ENCODE results near the gene JPH2. TPM values are rescaled to one million over a fixed set of nuclear protein-coding genes. Genes with fewer than 3 reads are reported as not detected.

The JPH2 gene
- total and polyA plus RNA-seq, 2 of the 4 experiments (the other 2 are of a cell fraction): 0.44 to 0.54 TPM

DNA sequence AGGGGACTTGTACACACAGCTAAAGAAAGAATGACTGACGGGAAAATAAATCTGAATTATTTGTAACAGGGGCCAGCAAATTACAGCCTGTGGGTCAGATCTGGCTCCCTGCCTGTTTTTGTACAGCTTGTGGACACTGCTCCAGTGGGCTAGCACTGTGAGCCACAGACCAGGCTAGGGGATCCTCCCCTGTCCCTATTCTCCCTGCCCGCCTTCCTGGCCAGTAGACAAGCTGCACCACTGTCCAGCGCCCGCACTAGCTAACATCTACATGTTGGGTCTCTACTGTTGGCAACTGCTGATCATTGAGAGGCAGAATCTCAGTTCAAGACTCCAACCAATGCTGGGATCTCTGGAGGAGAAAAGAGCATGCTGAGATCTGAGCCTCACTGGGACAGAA lies 12.9 kb upstream of the JPH2 start:
- H3K27ac ChIP-seq (ENCODE audit: insufficient read depth, low read length): peak overlapping the region; percentile 10; the same call in 1 of the 2 replicates
- H3K9me3 ChIP-seq (ENCODE audit: control insufficient read depth, insufficient read depth, low read length): no peaks in the 10 kb centered on the region
- H3K4ac ChIP-seq (ENCODE audit: low read depth, low read length): peak overlapping the region; percentile 73
- H2AFZ ChIP-seq (replicated peaks; ENCODE audit: low read length, poor library complexity): no peak overlapping the region
- 0 out of 2 replicates have a peak overlapping the region, but pooled peaks have one; percentile 54 for H2BK20ac ChIP-seq (ENCODE audit: low read depth, low read length)
- H2AK9ac ChIP-seq (replicated peaks; ENCODE audit: low read depth, low read length, poor library complexity): peak overlapping the region; percentile 22
- ATAC-seq (ENCODE audit: low read depth) (no peak), DNase-seq (no peak)
- H4K8ac ChIP-seq (ENCODE audit: low read depth in 2 of 2, low read length in 2 of 2): peak overlapping the region; percentile 37 to 40; a peak in 2 of 4 replicates
- dilution Hi-C loops (cut with HindIII; ENCODE audit: low sequenced_read_pairs, unreplicated experiment) (no loop called here), in situ Hi-C loops (cut with MboI; ENCODE audit: low sequenced_read_pairs) (no loop called here), intact Hi-C loops (cut with micrococcal nuclease) (loop anchor here (10.0 kb wide), 1 partner anchor 745 kb away; the partner anchor contains the start of gene SRSF6)
- no peak overlapping the region for H3K56ac ChIP-seq (ENCODE audit: extremely low read depth, insufficient read depth, low read length)
- H2BK15ac ChIP-seq (ENCODE audit: low read depth, low read length): no peak overlapping the region
- H3K14ac ChIP-seq (replicated peaks; ENCODE audit: low read depth, low read length): peak overlapping the region; percentile 75; the same call in 1 of the 2 replicates
- H3K4me2 ChIP-seq (ENCODE audit: low read depth, low read length): no peak overlapping the region
- no peak for TF ChIP-seq RFX5 (IDR thresholded peaks at IDR 0.05; ENCODE audit: low read depth, low read length)
- TF ChIP-seq FOS (IDR thresholded peaks at IDR 0.05; ENCODE audit: low read depth, low read length): no peak
- TF ChIP-seq, protein P1, sequence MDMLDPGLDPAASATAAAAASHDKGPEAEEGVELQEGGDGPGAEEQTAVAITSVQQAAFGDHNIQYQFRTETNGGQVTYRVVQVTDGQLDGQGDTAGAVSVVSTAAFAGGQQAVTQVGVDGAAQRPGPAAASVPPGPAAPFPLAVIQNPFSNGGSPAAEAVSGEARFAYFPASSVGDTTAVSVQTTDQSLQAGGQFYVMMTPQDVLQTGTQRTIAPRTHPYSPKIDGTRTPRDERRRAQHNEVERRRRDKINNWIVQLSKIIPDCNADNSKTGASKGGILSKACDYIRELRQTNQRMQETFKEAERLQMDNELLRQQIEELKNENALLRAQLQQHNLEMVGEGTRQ (IDR thresholded peaks at IDR 0.05; ENCODE audit: low read depth, low read length): no peak
- TF ChIP-seq NFE2L2 (IDR thresholded peaks at IDR 0.05; ENCODE audit: low read depth, low read length): no peak
- TF ChIP-seq RAD21 (IDR thresholded peaks at IDR 0.05; ENCODE audit: low read length): no peak
- no peak for TF ChIP-seq CEBPB (IDR thresholded peaks at IDR 0.05; ENCODE audit: low read depth, low read length)
- H3K27me3 ChIP-seq (ENCODE audit: control insufficient read depth, insufficient read depth, low read length): no peaks in the 10 kb centered on the region
- no peak overlapping the region for H3K18ac ChIP-seq (ENCODE audit: low read depth, low read length)
- H2BK5ac ChIP-seq (ENCODE audit: low read depth, low read length, poor library complexity, severe bottlenecking): peak overlapping the region; percentile 35
- 100% methylated on average over 1 of the region's 4 CpGs; no CpG with 5 or more reads in 1 of the 2 experiments for WGBS, 2 experiments (ENCODE audit: extremely low coverage in 2 of 2, insufficient read length in 1 of 2)
- POLR2A ChIA-PET (ENCODE audit: unreplicated experiment): no interaction called here
- no TSS peak for BruUV-seq (replicated peaks)
- H3K4me1 ChIP-seq (ENCODE audit: control insufficient read depth, insufficient read depth, low read length): peaks cover 18% of the 10 kb centered on the region
- H3K9me1 ChIP-seq (ENCODE audit: insufficient read depth, low read length): peaks cover 32% of the 10 kb centered on the region
- H4K91ac ChIP-seq (ENCODE audit: insufficient read depth, low read depth, low read length): 0 out of 2 replicates have a peak overlapping the region, but pooled peaks have one; percentile 29
- H4K20me1 ChIP-seq (ENCODE audit: insufficient read depth, low read length): peaks cover 8% of the 10 kb centered on the region
- H3K79me1 ChIP-seq (ENCODE audit: low read depth in 1 of 2, low read length in 2 of 2): peaks cover 40 to 66% of the 10 kb centered on the region in 2 experiments
- H3K36me3 ChIP-seq (ENCODE audit: control insufficient read depth, insufficient read depth, low read length): peaks cover 36% of the 10 kb centered on the region
- peak overlapping the region; percentile 91 for H3K23ac ChIP-seq (ENCODE audit: low read depth, low read length)
- H2AK5ac ChIP-seq (ENCODE audit: low read depth, low read length): peak overlapping the region; percentile 23; the same call in 1 of the 2 replicates
- CTCF ChIA-PET: interaction anchor here (1.6 kb wide), 1 partner anchor 88 kb away, joined by 3 read pairs; no protein-coding TSS in a partner anchor
- H3K4me3 ChIP-seq (ENCODE audit: insufficient read depth, low read depth, low read length): no peak overlapping the region
- H4K5ac ChIP-seq (ENCODE audit: low read depth, low read length): no peak overlapping the region
- H3K9ac ChIP-seq (ENCODE audit: low read depth, low read length): no peak overlapping the region
- H2BK120ac ChIP-seq (ENCODE audit: low read depth, low read length): peak overlapping the region; percentile 42
